CD4-positive, alpha-beta T cell treated with Interleukin-2 at 100 ng/mL for 4 hours (primary cell): Measurements from ENCODE around the gene ATAT1.

Experiments
- DNase-seq: peaks from one replicate; pipeline ENCODE4 v3.0.0-alpha.2; 2020; ENCODE audit warnings: low spot score

The ATAT1 gene

DNA sequence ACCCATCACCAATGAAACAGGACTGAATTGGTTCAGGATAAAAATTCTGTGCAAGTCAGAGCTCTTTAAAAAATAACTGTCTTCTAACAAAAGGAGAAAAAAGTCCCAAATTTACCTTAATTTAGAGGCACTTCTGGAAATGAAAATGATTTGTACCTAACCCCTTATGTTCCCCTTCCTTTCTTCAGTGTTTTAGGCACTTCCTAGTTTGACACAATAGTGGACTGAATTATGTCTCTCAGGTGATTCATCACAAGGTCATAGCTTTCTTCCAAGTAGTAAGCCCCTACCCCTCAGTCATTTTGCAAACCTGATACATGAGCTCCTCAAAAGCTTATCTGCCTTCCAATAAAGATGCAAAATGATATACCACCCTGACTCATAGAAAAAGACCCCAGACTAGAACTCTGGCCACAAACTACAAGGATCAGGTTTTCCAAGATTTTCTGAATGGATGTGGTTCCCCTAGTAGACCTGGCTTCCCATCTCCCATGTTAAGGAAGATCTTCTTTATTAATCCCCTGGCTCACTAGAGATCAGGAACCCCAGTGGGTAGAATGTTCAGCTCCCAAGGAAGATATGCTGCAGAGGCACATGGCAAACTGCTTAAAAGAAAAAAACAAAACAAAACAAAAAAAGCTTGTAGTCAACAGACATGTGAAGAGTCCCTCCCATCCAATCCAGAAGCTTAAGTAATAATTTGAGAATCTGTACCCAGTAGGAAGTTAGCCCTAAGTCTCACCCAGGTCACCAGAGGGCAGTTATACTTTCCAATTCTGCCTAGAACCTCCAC, 13.2 kb upstream of the ATAT1 start:
- DNase-seq, result peak; percentile 34

DNA sequence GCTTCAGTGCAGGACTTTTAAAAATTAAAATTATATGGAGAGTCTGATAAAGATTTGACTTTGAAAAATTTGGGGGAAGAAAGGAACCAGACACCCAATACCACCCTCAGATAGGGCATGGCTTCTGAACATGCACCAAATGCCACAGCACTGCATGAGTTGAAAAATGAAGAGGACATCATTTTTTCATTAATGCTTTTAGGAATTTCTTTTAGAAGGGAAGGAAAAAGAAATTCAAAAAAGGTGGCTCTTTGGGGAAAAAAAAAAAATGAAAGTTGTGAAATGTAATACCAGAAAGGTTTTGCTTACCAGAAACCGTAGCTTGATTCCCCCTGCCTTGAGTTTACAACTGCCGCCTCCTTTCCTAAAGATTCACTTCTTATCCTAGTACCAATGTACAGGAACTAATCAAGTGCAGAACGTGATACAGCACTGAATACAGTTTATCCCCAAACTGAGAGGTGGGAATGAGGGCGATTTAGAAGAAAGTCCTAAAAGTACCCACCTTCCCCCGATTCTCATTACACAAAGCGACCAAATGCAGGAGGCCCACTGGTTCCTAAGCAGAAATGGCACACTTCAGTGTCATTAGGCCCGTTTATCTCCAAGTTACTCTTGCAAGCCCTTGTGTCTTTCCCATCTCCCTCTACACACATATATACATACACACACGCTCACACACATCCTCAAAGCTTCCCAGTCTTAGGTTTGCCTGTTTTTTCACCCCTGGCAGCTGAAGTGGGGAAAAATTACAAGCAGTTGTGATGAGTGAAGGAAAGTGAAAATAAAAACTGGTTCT, 12.4 kb upstream of the ATAT1 start:
- DNase-seq, result no peak

DNA sequence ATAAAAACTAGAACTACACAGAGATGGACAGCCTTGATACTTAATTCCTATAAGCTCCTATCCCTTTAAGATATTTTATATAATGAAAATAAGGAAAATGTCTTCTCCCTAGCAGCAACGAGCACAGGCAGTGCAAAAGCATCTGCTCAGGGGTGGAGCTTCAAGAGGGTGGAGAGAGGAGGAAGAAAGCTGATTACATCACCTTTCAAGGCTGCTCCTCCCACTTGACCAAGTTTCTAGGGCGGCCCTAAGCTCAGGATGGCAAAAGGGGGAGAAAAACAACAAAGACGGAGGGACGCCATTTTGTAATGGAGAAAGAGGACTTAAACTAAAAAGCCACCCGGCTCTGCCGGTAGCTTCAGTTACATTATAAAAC, 11.8 kb upstream of the ATAT1 start:
- peak; percentile 96 for DNase-seq

DNA sequence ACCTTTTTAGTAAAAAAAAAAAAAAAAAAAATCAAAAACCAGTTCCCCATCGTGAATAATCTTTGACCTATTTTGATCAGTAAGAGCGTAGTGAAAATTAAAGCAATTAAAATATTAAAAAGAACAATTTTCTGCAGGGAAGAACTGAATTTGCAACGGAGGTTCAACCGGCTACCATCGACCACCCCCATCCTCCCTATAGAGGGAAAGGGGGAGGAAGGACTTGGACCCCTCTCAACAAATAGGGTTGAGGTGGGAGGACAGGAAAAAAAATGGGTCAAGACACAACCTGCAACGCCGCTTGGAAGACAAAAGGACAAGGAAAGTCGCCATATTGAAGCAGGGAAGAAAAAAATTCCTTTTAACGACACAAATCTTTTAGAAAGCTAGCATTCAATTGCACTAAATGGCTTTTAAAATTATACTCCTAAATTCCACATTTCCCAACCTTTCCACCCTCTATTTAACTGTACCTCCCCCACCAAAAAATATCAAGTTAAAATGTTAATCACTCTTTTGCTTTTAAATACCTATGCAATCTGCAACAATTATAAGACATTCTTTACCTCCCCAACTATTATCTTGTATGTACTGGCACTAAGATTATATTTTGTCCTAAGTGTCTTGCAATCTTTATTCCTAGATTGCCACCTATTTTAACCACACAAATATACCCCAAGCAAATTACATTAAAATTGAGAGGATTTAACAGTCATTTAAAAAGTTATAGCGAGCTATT, 11.3 kb upstream of the ATAT1 start:
- peak; percentile 53 for DNase-seq

DNA sequence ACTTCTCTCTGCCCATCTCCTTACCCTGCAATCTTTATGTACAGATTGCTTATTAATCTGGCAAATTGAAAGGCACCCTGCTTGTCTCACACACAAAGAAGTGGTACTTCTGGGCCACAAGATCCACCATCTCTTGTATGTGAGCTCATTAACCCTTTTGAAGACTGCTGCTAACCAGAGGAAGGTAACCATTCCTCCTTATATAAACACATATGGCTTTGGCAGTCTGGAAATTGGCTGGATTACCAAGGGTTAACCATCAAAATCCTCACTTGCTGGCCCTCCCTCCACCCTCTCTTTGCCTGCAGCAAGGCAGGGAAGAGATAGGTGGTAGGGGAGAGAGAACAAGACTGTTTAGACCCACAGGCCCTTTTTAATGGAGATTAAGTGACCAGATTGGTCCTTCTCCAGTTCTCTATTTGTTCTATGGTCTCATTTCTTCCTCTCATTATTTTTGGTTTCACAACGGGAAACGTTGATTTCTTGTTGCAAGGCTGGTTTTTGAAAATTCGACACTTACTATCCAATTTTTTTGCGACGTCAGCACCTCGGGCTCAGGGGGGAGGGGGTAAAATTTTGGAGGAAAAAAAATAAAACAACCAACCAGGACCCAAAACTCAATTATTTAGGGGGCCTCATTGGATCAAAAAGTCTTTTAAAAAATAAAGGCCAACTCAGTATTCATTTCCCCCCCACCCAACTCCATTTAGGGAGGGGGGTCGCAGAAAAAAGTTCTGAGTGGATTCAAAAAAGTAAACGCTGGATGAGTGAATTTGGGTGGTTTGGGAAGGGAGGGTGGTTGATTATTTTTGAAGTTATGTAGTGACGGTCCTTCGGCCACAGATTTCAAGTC, 10.5 kb upstream of the ATAT1 start:
- DNase-seq, result peak; percentile 61

DNA sequence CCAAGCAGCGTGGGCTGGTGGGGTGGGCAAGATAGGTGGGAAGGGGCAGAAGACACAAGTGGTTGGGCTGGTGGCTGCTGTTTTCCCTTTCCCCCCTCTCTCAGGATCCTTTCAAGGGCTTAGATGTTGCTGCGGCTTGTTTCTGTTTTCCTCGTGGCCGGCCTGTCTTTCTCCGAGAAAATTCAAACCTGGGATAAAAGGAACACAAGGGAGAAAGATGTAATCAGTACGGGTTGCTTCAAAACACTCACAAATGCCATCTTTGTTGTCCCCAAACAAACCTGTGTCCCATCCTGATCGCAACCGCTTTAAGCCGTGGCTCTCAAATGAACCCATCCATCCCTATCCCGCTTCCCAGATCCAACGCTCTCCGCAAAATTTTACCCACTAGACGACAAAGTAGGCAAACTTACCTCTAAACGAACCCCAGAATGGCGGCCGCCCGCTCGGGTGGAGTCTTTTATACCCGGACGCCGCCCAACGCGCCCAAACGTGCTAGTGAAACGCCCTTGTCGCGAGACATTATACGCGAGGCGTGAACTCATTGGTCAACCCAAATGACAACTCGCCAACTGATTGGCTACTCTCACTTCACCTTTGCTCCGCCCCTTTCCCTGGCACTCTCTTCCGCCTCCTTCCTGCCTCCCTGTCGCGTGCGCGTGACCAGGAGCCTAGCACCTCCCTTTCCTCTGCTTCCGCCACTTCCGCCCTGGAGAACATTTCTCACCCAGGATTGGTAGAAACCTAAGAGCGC, 9.7 kb upstream of the ATAT1 start, which contains the start of gene PPP1R10:
TSS of gene PPP1R10 (minus strand) at position 433 of the 754 bp plus-strand sequence. CDS start 7,299 bp downstream, outside the sequence.
- peak; percentile 100 for DNase-seq

DNA sequence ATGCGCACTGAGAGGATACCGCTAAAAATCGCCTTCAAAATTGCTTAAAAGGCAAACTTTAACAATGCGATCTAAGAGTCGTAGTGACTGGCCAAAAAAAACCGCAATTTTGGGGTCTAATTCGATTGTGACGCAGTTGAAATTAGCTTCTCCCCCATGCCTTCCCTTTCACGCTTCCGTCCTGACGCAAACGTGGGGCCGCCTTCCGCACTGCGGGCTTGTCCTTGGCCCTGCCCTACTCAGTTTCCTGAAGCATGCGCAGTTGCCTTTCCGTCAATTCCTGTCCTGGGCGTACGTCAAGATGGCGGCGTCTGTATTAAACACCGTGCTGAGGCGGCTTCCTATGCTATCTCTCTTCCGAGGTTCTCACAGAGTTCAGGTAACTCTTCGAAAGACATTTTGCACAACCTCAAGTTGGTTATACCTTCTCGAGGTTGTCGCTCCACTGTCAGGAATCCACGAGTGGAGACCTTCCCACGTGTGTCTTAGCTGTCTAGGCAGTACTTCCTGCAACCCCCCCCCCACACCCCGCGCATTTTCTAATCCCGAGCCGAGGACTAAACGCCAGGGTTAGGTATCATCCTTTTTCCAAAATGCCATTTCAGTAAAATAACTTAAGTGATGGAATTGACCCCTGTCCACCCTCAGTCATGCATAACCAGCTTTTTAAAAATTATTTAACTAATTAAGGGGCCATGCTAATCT, 9.0 kb upstream of the ATAT1 start, which contains the start of gene MRPS18B:
TSS of gene MRPS18B (plus strand) at position 276 of the 705 bp plus-strand sequence. CDS start at position 302, 26 bp downstream.
- peak; percentile 99 for DNase-seq

DNA sequence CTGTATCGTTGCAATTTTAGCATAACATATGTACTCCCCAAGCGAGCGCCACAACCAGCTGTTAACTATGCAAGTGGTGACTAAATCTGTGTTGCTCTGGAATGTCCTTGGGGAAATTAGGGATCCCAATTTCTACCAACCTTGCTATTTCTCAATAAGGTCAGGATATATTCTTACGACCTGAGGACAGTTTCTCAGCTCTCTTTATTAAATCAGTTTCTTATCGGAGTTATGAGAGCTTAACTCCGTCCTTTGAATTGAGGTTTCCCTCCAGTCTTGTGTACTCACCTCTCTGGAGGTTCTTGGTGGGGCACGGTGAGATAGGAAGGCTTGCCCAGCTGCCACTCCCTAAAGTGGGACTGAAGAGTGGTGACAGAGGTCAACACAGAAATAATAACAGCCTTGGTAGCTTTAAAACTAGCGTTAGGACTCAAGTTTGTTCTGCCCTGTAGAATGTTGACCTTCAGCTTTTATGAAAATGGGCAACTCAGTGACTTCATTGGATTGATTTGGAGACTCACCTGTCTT, 8.3 kb upstream of the ATAT1 start:
- no peak for DNase-seq

DNA sequence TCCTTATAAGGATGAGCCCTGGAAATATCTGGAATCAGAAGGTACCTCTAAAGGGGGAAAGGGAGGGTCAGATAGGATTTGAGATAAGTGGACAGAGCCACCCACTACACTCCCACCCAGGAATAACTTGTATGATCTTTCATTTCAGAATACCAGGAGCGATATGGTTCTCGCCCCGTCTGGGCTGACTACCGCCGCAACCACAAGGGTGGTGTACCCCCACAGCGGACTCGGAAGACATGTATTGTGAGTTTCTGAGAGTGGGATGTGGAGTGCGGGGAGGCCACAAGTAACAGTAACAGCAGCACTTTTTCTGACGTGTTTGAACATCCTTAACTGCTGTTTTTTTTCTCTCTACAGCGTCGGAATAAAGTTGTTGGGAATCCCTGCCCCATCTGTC, 7.1 kb upstream of the ATAT1 start:
- no peak for DNase-seq

DNA sequence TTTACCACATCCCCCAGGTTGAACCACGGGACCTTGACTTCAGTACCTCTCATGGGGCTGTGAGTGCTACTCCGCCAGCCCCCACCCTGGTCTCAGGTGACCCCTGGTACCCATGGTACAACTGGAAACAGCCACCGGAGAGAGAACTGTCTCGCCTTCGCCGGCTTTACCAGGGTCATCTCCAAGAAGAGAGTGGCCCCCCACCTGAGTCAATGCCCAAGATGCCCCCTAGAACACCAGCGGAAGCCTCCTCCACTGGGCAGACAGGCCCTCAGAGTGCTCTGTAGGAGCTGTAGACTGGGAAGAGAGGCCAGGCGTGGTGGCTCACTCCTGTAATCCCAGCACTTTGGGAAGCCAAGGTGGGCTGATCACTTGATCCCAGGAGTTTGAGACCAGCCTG, 1.2 kb upstream of the ATAT1 start:
- no peak for DNase-seq

DNA sequence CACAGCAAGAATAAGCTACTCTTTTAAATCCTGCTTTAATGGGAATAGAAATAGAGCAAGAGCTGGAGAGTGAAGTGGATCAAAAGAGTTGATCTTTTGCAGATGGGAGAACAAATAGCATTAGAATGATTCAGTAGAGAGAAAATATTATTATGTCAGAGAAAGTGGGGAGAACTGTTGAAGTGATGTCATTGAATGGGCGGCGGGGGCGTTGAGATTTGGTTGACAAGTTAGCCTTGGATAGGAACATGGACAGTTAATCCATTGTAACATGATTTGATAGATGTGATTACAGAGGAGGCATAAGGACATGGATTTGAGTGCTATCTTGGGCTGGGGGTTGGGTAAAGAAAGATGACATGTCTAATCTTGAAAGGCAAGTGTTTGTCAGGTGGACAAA, 9.2 kb downstream of the ATAT1 start:
- no peak for DNase-seq

DNA sequence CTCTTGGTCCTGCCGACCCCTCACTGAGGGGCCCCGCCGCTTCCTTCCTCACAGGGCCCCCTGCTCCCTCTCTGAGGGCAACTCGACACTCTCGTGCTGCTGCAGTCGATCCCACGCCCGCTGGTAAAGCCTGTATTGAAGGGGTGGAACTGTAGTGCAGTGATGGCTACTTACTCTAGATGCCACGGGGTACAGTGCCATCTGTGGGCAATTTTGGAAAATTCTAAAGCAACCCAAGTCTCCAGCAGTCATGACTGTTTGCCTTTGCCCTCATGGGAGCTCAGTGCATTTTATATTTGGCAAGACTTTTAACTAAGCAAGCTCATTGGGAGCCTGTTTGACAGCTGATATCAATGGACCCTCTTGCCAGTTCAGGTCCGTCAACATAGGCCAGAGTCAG, 13.8 kb downstream of the ATAT1 start:
- DNase-seq, result peak; percentile 8

DNA sequence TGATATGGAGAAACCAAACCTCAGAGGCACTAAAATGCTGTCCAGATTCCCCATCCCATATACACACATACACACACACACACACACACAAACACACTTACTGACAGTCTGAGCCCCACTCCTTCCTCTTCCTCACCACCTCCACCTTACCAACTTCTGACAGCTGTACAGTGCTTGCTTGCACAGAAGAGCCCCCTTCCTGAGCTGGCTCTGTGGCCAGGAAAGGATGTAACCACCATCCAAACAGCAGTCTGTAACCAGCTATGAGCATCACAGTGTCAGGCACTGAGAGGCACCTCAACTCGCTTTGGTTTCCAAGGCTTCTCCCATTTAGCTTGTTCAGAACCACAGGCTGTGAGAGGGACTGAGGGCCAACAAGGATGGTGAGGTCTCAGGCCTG, 14.4 kb downstream of the ATAT1 start:
- no peak for DNase-seq

DNA sequence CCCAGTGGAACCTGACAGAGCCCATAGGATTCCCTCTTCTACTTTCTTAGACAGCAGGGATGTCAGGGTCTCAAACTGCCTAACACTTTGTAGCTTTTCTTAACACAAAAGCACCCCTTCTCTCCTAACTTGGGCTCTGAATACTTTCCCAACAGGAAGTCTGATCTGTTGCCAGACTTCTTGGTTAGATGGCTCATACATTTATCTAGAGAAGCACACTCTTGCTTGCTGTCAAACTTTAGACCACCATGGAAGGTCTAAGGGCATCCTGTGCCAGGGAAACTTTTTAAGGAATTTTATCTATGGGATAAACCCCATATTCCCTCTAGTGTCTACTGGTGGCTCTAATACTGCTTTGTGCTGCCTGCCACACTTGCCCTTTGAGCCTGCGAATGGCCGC, 17.0 kb downstream of the ATAT1 start:
- DNase-seq, result no peak

DNA sequence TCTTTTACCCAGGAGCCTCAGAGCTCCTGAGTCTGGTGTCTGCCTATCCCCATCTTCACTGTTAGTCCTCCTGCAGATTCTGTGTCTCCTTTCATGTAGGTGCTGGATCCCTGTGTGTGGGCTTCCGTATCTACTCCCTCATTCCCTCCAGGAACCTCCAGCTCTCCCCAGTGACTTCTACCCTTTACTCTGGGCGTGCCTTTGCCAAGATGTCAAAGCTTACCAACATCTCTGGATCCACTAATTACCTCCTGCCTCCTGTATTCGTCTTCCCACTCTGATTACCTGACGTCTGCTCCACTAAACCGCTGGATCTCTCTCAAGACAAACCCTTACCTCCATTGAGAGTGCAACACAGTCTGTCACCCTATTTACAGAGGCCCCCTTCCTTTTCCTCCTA, 18.1 kb downstream of the ATAT1 start:
- DNase-seq, result no peak

DNA sequence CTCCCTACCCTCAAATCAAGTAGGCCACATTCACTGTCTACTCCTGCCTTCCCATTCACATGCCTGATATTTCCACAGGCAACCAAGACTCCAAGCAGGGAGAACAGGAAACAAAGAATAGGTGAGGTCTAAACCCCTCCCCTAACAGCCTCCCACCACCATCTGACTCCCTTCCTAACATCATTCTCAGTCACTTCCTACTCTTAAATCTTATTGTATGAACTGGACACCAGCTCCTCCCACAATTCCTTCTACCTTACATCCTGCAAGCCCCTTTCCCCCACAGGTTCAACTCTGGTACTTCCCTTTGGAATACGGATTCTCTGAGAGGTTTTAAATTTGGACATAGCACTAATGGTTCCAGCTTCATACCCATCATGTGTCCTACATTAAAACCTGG, 19.3 kb downstream of the ATAT1 start:
- DNase-seq, result no peak

DNA sequence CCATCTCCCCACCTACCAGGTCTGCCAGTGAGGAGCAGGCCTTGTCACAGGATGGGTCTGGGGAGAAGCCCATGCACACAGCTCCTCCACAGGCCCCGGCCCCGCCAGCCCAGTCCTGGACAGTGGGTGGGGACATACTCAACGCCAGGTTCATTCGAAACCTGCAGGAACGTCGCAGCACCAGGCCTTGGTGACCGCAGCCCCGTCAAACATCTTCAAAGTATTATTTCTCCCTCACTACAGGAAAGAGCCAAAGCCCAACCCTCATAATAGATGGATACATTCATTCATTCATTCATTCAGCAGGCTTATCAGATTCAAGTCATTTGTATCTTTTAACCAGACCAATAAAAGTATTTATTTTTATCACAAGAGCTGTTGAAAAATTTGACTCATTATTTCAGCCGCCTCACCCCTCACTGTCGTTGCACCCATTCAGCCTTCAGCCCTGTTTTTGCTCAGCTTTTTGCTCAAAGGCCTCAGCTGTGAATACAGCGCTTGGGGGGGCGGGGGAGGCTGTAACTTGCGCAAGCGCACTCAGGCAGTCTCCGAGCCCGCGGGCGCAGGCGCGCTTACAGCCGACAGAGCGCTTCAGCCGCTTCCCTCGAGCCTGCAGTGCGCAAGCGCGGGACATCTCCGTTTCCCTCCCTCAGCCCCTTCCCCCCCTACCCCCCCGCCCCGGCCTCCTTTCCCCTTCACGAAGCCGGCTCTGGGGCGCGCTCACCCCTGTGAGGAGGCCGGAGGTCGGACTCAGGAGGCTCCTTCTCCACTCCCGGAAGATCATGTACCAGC, 20.0 kb downstream of the ATAT1 start, which contains the start of gene C6orf136:
TSS of gene C6orf136 (plus strand) at position 684 of the 792 bp plus-strand sequence. CDS start at position 783, 99 bp downstream.
- peak; percentile 96 for DNase-seq

DNA sequence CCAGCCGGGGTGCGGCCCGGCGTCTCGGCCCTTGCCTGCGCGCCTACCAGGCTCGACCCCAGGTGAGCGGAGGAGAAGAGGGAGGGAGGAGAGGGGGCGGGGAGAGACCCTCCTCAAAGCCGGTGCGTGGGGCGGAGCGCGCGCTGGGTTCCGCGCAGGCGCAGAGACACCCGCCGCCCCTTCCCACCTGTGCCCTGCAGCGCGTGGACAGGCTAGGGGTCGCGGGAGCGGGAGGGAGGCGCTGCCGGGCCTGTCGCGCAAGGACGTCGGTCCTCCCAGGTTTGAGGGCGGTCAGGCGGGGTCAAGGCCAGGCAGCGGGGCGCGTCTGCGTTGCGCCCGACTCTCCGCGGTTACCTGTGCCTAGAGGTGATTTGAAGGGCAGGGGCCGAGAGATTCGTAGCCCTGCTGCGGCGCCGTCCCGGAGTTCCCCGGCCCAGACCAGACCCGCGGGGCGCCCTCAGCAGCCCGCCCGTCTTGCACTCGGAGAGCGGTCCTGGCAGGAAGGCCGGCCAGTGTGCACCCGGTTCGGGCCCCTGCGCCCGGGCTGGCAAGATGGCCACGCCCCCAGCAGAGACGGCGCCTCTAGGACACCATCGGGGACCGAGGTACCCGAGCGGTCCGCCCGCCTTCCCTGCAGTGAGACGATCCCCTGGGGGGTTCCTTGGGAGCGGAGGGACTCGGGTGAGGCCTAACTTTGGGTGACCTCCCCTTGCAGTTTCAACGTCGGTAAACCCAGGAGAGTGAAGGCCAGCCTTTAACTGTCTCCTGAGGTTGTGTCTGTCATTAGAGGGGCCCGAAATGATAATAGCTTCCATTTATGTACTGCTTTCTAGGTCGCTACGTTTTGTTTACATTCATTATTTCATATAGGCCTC, 20.8 kb downstream of the ATAT1 start:
- DNase-seq, result peak; percentile 68
